NT2/D1 (cell line): ENCODE data around the gene FAM89B.

Experiments used
- YY1 ChIP-seq: IDR thresholded peaks from 2 replicates; pipeline ENCODE4 v1.6.1; 2011; ENCODE audit not compliant: insufficient read length, insufficient read depth
- ZNF274 ChIP-seq: IDR thresholded peaks from 2 replicates; pipeline ENCODE4 v1.6.1; 2011; ENCODE audit warnings: mild to moderate bottlenecking, low read depth, low read length

GRCh38 chr11:65577756-65578109 is 5.4 kb downstream of the FAM89B start:
- TF ChIP-seq ZNF274, result no peak
- TF ChIP-seq YY1, result no peak
